Stimulated activated CD4-positive, alpha-beta T cell treated with anti-CD3 and anti-CD28 coated beads, Interleukin-12 subunit alpha, Interleukin-12 subunit beta, amount 100 ng/mL, for 48 hours (primary cell): ENCODE results near the gene CDK5R2.
"Not testable (repeated sequence)": the region's sequence is repeated elsewhere in the genome, so short reads cannot be mapped to it uniquely, and the experiment has no call there.

Experiments
- DNase-seq, 3 donors: peaks; one replicate each; pipeline ENCODE4 v3.0.0-alpha.2; 2020; ENCODE audit warnings: low read depth in 2 of 3, low spot score in 1 of 3

The CDK5R2 gene

GRCh38 chr2:218959141-218959731, at the start of gene CDK5R2:
Gene CDK5R2, plus strand, starts transcription at chr2:218959666. Its CDS starts 155 bp downstream, at chr2:218959821.
- DNase-seq = peak; percentile 67 to 83 (median 74)

DNA sequence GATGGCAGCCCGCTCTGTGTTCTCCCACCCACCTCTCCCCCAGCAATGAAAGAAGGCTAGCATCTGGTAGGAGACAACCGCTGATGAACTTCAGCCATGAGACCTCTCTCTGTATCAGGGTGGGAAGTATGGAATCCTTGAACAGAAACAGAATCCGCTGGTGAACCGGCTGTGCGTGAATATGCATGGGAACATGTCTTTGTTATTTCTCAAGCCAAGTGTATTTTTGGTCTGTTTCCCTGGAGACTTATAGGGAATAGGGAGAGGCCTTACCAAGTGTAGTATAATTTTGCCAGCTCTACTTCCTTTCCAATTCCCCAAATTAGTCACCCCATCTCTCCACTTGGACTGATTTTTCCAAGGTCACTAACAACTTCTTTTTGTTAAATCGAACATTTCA, 48.7 kb upstream of the CDK5R2 start:
- DNase-seq = no peak

GRCh38 chr2:218920504-218920903, 39.0 kb upstream of the CDK5R2 start:
- DNase-seq = no peak

DNA sequence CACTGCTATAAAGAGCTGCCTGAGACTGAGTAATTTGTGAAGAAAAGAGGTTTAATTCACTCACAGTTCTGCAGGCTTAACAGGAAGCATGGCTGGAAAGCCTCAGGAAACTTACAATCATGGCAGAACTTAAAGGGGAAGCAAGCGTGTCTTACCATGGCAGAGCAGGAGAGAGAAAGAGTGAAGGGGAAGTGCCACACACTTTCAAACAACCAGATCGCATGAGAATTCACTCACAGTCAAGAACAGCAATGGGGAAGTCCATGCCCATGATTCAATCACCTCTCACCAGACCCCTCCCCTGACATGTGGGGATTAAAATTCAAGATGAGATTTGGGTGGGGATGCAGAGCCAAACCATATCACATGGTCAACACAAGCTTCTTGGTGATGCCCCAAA, 34.7 kb upstream of the CDK5R2 start:
- DNase-seq = no peak

DNA sequence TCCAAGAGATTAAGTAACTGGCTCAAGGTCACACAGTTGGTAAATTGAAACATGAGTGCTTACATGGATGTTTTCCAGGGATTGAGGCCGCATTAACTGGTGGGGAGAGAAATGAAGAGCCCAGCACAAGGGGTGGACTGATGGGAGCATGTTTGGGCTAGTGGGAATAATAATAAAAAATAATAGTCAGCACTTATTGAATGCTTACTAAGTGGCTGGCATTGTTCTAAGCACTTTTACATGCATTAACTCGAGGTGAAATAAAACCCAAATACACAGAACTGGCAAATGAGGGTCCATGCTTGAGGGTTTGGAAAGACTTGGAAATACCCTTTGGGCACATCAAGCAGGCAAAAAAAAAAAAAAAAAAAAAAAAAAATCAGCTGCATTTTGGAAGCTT, 34.0 kb upstream of the CDK5R2 start:
- DNase-seq = no peak

DNA sequence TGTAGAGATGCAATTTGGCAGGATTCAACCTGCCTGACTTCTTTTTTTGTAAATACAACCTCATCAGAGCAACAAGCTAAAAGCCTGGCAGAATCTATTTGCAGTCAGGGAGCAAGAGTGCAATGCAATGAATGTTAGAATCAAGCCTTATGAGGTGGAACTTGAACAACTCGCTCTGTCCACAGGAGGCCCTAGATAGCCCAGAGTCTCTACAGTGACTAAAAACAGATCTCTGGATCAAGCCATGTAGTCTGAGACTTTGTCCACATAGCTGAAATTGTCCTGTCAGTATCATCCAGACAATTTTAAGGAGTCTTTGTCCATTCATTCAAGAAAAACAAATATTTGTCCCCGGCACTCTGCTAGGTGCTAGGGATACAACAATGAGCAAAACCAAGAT, 32.0 kb upstream of the CDK5R2 start:
- DNase-seq = no peak

DNA sequence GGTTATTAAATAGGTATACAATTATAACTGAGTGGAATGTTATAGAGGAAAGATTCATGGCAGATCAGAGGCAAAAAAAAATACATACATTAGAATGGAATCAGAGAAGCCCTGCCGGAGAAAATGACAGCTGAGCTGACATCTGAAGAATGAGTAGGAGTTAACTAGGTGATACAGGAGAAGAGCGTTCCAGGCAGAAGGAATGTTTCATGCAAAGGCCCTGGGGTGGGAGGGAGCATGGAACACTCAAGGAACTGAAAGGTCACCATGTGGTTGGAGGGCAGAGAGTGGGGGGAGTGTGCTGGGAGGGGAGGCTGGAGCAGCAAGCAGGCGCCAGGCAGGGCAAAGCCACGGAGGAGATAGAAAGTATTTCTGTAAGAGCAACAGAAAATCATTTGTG, 31.6 kb upstream of the CDK5R2 start:
- DNase-seq = no peak

DNA sequence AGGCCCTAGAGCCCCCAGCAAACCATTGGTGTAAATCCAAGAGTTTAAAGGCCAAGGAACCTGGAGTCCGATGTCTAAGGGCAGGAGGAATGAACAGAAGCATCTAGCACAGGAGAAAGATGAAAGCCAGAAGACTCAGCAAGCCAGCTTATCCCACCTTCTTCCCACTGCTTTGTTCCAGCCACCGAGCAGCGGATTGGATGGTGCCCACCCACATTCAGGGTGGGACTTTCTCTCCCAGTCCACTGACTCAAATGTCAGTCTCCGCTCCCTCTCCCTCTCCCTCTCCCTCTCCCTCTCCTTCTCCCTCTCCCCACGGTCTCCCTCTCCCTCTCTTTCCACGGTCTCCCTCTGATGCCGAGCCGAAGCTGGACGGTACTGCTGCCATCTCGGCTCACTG, 29.0 kb upstream of the CDK5R2 start:
- DNase-seq = not testable (repeated sequence)

DNA sequence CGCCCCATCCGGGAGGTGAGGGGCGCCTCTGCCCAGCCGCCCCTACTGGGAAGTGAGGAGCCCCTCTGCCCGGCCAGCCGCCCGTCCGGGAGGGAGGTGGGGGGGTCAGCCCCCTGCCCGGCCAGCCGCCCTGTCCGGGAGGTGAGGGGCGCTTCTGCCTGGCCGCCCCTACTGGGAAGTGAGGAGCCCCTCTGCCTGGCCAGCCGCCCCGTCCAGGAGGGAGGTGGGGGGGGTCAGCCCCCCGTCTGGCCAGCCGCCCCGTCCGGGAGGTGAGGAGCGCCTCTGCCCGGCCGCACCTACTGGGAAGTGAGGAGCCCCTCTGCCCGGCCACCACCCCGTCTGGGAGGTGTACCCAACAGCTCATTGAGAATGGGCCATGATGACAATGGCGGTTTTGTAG, 27.7 kb upstream of the CDK5R2 start:
- DNase-seq = not testable (repeated sequence)

DNA sequence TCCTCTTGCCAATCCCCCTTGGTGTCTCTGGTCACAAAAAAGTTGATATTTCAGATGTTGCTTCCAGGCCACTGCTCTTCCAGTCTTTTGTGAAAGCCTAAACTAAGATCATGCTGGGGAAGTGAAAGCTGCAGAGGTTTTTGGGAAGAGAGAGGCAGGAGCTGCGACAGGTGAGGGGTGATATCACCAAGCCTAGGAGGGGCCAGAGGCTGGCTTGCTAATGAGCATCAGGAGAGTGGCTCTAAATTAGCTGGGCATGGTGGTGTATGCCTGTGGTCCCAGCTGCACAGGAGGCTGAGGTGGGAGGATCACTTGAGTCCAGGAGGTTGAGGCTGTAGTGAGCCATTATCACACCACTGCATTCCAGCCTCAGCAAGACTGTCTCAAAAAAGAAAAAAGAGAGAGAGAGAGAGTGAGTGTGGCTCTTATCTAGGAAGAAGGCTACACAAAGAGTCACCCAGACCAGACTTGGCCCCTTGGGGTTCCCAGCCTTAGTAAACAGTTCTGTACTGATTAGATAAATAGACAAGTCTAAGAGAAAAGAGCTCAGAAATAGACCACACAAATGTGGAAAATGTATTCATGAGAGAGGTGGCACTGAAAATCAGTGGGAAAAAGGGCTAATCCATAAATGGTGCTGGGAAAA, 14.6 kb upstream of the CDK5R2 start:
- DNase-seq = no peak

DNA sequence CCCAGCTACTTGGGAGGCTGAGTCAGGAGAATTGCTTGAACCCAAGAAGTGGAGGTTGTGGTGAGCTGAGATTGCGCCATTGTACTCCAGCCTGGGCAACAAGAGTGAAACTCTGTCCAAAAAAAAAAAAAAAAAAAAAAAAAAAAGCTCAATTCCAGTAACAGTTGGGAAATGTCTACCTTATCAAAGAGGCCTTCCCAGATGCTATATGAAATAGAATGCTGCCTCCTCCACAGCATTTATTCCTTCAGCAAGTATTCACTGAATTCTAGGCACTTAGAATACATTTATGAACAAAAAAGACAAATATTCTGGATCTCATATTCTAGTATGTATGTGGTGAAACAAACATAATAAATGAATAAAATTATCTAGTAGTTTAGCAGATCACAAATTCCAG, 12.8 kb upstream of the CDK5R2 start:
- DNase-seq = no peak

DNA sequence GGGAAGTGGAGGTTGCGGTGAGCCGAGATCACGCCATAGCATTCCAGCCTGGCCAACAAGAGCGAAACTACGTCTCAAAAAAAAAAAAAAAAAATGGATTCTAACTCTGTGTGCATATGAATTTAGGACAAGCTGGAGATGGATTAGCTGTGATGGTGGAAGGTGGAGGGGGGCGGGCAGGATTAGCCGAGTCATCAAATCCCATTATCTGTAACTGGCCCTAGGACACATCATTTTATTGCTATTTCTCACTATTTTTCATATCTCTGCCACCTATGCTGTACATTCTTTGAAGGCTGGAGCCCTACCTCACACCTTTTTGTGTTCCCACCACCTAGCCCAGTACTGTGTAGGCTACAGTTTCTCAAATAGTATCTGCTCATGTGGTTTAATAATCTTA, 7.3 kb upstream of the CDK5R2 start:
- DNase-seq = no peak

DNA sequence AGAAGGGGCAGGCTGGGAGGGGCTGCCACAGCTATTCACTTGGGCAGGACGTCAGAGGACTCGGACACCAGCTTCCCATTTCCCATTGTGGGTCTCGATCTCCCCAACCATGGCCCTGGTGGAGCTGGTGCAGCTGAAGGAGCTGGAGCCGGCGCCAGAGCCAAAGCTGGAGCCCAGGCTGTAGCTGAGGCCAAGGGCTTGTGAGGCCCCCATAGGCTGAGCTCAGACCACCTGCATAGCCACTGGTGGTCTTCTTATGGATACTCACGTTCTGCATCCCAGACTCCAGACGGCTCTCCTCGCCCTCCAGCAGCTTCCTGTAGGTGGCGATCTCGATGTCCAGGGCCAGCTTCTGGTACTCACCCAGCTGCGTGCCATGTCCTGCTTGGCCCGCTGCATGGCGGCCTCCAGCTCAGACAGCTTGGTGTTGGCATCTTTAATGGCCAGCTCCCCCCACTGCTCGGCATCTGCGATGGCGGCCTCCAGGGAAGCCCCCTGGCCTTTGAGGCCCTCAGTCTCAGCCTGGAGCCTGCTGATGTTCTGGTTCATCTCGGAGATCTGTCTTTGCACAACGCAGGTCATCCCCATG, 6.0 kb upstream of the CDK5R2 start:
- DNase-seq = no peak

GRCh38 chr2:218954541-218955300, 4.7 kb upstream of the CDK5R2 start:
- DNase-seq = no peak

DNA sequence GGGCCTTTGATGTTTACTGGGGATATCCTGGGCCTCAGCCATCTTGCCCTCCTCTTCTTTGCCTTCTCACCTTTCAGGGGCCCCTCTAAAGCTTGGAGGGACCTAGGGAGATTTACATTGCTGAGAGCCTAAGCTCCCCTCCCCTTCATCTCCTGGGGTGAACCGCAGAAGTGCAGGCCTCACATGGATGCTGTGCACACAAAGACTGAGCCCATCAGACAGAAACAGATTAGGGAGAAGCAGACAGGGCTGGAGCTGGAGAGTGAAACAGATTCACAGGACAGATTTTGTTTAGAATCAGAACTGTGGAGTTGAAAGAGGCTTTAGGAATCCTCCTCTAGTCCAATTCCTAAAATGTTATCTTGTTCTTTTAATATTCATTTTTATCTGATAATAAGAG, 3.4 kb upstream of the CDK5R2 start:
- no peak for DNase-seq

DNA sequence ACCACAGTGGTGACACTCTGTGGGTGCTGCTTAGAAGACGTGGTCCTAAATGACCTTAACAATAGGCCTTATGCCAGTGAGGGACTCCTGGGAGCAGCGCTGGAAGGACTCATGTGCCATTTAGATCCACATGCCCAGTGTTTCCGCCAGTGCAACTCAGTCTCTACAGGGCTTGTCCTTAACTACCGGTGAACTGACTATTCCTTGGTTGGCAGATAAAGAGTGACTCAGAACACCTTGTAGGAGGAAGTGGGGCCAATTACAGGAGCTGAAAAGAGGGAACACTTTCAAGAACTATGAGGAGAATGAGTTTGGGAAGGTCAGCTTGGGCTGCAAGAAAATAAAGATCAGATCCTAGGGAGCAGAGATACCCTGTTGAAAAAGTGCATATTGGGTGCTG, 1.8 kb upstream of the CDK5R2 start:
- no peak for DNase-seq

GRCh38 chr2:218958276-218958675, 1.2 kb upstream of the CDK5R2 start:
- DNase-seq = no peak

- no peak for DNase-seq
These were observed 369 bp downstream of the CDK5R2 start for GRCh38 chr2:218959761-218960308.

DNA sequence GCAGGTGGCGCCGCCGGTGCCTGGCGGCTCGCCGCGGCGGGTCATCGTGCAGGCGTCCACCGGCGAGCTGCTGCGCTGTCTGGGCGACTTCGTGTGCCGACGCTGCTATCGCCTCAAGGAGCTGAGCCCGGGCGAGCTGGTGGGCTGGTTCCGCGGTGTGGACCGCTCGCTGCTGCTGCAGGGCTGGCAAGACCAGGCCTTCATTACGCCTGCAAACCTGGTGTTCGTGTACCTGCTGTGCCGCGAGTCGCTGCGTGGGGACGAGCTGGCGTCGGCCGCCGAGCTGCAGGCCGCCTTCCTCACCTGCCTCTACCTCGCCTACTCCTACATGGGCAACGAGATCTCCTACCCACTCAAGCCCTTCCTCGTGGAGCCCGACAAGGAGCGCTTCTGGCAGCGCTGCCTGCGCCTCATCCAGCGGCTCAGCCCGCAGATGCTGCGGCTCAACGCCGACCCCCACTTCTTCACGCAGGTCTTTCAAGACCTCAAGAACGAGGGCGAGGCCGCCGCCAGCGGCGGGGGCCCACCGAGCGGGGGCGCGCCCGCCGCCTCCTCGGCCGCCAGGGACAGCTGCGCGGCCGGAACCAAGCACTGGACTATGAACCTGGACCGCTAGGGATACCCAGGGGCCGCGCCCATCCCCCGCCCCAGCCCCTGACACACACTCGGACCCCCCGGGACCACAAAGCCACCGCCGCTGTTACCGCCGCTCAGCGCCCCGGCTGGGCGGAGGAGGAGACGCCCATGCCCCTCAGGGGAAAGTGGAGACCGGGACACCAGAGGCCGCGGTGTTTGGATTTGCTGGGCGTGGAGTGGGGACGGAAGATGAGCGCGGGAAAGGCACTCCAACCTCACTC, 1.1 kb downstream of the CDK5R2 start:
- DNase-seq = no peak

DNA sequence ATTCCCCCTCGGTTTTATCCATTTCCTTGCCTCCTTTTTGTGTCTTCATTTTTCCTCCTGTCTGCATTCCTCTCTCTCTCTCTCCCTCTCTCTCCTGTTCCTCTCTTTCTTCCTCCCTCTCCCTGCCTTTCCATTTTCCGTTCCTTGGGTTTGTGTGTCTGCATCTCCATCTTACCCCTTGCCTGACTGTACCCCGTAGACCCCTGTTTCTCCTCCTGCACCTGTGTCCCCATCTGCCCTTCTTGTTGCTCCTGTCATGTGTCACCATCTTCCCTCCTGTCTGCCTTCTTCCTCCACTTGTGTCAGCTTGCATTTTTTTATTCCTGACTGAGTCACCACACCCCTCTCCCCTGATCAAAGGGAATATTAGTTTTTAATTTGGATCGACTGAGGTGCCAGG, 1.8 kb downstream of the CDK5R2 start:
- DNase-seq = no peak
